ENCODE measurements around the gene SHROOM2.

The SHROOM2 gene, protein sequence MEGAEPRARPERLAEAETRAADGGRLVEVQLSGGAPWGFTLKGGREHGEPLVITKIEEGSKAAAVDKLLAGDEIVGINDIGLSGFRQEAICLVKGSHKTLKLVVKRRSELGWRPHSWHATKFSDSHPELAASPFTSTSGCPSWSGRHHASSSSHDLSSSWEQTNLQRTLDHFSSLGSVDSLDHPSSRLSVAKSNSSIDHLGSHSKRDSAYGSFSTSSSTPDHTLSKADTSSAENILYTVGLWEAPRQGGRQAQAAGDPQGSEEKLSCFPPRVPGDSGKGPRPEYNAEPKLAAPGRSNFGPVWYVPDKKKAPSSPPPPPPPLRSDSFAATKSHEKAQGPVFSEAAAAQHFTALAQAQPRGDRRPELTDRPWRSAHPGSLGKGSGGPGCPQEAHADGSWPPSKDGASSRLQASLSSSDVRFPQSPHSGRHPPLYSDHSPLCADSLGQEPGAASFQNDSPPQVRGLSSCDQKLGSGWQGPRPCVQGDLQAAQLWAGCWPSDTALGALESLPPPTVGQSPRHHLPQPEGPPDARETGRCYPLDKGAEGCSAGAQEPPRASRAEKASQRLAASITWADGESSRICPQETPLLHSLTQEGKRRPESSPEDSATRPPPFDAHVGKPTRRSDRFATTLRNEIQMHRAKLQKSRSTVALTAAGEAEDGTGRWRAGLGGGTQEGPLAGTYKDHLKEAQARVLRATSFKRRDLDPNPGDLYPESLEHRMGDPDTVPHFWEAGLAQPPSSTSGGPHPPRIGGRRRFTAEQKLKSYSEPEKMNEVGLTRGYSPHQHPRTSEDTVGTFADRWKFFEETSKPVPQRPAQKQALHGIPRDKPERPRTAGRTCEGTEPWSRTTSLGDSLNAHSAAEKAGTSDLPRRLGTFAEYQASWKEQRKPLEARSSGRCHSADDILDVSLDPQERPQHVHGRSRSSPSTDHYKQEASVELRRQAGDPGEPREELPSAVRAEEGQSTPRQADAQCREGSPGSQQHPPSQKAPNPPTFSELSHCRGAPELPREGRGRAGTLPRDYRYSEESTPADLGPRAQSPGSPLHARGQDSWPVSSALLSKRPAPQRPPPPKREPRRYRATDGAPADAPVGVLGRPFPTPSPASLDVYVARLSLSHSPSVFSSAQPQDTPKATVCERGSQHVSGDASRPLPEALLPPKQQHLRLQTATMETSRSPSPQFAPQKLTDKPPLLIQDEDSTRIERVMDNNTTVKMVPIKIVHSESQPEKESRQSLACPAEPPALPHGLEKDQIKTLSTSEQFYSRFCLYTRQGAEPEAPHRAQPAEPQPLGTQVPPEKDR (N-terminal part only)

DNA sequence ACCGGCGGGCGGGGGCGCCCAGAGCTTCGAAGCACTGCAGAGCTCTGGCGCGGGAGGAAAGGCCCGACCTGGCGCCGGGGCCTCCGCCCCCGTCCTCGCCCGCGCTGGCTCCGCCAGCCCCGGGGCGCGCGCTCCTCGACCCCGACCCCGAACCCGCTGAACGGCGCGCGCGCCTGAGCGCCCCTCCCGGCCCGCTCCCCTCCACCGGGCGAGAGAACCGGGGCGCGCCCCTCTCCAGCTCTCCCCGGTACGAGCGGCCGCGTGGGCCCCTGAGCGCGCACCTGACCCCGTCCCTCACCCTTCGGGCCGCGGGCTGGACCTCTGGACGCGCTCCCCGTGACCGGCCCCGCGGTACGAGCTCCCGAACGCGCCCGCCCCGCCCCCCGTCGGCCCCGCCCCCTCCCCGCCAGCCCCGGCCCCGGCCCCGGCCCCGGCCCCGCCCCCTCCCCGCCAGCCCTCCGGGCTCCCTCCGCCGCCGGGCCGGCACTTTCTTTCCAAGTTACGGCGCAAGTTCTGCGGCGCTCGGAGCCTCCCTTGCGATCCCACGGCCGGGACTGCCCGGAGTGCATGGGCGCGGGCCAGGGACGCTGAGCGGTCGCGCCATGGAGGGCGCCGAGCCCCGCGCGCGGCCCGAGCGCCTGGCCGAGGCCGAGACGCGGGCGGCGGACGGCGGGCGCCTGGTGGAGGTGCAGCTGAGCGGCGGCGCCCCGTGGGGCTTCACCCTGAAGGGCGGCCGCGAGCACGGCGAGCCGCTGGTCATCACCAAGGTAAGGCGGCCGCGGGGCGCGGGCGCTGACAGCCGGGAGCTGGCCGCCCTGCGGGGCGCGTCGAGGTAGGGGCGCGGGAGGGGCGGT lies at the start of gene SHROOM2:
TSS of gene SHROOM2 (plus strand) at position 486 of the 854 bp plus-strand sequence. CDS start at position 603, 117 bp downstream.
- DNase-seq: no peak

DNA sequence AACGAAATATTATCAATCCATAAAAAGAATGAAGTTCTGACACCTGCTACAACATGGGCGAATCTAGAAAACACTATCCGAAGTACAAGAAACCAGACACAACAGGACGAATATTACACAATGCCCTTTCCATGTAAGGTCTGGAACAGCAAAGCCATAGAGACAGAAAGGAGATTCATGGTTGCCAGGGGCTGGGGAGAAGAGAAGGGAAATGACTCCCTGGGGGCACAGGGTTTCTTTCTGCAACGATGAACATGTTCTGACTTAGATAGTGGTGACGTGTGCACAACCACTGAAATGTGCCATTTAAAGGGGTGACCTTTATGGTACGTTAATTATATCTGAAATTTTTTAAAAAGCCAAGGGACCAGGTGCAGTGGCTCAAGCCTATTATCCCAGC lies 48.9 kb upstream of the SHROOM2 start:
- no peak for DNase-seq

- DNase-seq: no peak
Measured at GRCh38 chrX:9738151-9738550, 48.1 kb upstream of the SHROOM2 start.

DNA sequence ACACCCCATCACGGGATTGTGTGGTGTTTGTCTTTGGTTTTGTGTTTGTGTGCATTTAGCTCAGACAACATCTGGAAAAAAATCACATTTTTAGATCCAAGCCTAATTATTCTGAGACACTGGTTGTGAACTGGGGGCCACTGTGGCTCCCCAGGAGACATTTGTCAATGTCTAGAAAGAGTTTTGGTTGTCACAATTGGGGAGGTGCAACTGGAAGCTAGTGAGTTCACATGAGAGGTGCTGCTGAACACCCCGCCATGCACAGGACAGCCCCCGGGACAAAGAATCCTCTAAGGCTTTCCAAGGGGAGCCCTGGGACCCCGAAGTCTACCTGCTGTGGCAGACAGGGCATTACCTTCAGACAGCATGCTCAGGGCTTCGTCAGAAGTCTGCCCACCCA lies 47.1 kb upstream of the SHROOM2 start:
- DNase-seq: no peak

GRCh38 chrX:9745417-9746115 lies 40.7 kb upstream of the SHROOM2 start:
- DNase-seq: no peak

DNA sequence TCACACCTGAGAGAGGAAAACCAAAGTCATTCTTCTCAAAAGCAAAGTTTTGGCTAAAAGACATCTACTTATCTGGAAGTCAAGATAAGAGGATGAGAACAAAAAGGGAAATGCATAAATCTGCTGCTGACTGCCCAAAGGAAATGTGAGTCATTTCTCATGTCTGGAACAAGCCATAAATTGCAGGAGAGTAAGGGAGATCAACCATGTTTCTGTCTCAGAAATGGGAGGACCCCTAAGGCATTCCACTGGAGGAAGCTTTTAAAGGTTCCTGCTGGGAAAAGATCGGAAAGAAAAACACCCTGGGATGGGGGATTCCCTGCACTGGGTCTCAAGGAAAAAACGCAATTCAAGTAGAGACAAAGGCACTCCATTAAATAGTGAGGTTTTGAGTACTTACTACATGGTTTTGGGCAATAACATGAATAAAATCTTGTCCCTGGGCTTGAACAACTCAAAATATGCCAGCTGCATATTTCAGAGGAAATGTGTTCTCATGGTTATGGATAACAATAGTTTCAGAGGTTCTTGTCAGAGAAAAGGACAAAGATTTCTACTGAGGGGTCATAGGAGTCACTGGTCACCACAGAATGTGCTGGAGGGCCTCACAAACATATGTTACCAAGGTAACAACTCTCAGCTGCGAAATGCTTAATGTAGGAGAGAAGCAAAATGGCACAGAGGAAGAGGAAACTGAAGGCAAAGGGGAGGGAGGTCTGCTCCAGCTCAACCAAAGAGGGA lies 39.9 kb upstream of the SHROOM2 start:
- DNase-seq: no peak

DNA sequence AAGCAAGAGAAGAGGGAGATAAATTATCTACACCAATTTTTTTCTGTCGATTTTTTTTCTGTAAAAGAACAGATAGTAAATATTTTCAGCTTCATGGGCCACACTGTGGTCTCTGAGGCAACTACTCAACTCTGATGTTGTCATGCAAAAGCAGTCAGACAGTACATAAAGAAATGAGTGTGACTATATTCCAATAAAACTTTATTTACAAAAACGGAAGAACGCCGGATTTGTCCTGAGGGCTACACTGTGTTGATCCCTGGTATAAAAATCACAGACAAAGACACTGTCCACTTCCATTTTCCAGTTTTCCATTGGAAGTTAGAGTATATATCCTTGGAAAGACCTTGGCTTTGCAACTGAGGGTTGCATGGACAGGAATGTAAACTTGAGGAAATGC lies 38.6 kb upstream of the SHROOM2 start:
- DNase-seq: no peak

DNA sequence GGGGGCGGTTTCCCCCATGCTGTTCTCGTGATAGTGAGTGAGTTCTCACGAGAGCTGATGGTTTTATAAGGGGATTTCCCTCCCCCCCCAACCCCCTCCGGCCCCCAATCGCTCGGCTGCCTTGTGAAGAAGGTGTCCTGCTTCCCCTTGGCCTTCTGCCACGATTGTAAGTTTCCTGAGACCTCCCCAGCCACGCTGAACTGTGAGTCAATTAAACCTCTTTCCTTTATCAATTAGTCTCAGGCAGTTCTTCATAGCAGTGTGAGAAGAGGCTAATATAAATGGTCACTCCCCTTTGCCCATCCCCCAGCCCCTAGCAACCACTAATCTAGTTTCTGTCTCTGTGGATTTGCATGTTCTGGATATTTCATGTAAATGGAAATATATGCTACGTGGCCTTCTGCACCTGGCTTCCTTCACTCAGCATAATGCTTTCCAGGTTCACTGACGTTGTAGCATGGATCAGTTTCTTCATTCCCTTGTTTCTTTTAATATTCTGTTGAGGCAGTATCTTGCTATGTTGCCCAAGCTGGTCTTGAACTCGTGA lies 37.0 kb upstream of the SHROOM2 start:
- DNase-seq: no peak

DNA sequence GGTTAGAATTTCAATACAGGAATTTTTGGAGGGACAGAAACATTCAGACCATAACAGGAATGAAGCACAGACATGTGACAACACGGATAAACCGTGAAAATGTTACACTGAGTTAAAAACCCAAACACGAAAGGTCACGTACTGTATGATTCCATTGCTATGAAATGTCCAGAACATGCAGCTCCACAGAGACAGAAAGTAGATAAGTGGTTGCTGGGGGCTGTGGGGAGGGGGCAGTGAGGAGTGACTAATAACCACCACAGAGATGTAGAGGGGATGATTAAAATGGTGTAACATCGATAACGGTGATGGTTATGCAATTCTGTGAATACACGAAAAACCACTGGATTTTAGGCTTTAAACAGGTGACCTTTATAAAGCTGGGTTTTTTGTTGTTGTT lies 28.9 kb upstream of the SHROOM2 start:
- no peak for DNase-seq

GRCh38 chrX:9758021-9758638 lies 28.1 kb upstream of the SHROOM2 start:
- no peak for DNase-seq

DNA sequence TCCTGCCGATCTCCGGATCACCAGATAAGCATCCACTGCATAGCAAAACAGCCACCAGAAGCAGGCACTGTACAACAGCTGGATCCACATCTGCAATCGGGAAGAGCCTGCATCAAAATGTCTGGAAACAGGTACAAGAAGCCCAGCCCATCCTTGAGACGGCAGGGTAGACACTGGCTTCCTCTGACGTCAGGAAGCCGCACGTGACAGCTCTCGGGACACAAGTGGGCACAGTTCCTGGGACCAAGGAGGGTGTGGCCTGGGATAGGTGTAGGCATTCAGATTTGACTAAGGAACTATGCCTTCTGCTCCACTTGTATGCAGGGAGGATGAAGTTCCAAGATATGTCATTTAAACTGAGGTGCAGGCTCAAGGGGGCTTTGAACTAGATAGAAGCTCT lies 26.9 kb upstream of the SHROOM2 start:
- no peak for DNase-seq

DNA sequence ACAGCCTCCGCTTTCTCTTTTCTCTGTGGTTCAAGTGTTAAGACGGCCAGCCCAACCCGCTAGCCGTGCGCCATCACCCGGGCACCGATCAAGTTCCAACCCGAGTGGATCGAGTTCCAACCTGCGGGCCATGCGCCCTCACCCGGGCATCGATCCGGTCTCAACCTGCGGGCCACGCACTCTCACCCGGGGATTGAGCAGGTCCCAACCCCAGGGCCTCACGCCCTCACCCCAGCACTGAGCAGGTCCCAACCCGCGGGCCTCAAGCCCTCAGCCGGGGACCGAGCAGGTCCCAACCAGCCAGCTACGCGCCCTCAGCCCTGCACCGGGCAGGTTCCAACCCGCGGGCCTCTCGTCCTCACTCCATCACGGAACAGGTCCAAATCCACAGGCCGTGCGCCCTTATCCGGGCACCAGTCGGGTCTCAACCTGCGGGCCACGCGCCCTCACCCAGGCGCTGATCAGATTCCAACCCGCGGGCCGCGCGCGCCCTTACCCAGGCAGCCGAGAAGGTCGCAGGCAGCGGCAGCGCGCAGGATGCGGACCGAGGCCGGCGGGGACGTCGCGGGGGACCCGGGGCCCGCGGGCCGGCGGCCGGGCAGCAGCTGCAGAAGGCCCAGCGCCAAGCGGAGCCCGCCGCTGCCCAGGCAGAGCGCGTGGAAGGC lies 21.0 kb upstream of the SHROOM2 start:
- no peak for DNase-seq

DNA sequence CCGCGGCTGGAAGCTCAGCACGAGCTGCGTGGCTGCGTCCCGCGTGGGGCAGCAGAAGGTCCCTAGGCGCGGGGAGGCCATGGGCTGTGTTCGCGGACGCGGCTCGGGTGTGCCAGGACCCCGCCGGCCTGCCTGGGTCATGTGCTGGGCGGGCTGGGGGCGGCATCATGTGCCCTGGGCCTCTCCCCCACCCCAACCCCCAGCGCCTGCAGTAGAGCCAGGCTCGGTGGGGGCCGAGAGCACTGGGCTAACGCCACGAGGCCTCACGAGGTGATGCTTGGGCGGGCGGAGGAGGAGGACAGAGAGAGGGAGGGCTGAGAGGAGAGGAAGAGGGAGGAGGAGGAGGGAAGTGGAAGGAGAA lies 20.5 kb upstream of the SHROOM2 start, which contains the start of gene GPR143:
TSS of gene GPR143 (minus strand) at position 111 of the 361 bp plus-strand sequence. CDS start at position 81, 30 bp downstream.
- no peak for DNase-seq

- no peak for DNase-seq
Measured at GRCh38 chrX:9767375-9767774, 18.9 kb upstream of the SHROOM2 start.

GRCh38 chrX:9768321-9768839 lies 17.8 kb upstream of the SHROOM2 start:
- peak; percentile 11 for DNase-seq

GRCh38 chrX:9770319-9770718 lies 15.9 kb upstream of the SHROOM2 start:
- no peak for DNase-seq

- DNase-seq: no peak
Measured at GRCh38 chrX:9772943-9773342, 13.3 kb upstream of the SHROOM2 start.

DNA sequence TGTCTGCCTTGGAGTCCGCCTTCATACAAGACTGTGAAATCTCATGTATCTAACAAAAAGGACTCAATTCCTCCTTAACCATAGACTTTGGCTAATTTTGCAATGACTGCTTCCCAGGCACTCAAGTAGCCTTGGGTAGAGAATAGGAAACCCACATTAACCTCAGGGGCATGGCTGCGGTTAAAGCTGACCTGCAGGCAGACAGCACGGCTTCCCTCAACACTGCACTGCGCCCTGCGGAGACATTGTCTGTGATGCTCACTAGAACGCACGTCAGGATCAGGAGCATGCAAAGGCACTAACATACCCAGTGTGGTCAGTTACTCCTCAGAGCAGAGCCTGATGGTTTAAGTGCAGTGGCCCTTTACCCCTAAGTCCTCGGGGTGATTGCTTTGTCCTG lies 10.3 kb upstream of the SHROOM2 start:
- DNase-seq: no peak

DNA sequence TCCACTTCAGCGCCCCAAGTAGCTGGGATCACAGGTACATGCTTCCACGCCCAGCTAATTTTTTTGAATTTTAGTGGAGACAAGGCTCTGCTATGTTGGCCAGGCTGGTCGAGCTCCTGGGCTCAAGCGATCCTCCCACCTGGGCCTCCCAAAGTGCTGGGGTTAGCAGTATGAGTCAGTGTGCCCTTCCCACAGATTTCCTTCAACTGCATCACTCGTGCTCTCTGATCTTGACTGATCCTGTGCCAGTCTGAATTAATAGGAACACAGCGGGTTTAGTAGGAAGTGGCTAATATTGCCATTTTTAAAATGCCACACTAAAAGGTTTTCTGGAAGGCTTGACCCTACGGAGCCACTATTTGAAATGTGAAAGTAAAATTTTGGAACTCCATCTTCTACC lies 4.3 kb upstream of the SHROOM2 start:
- no peak for DNase-seq

Data from NCI-H2171 (cell line).